Keratinocyte (primary cell): ENCODE results near the gene EGFL8. TPM values are rescaled to one million over a fixed set of nuclear protein-coding genes. Genes with fewer than 3 reads are reported as not detected.

Experiments used
- DNase-seq: peaks from one replicate; pipeline ENCODE4 v3.0.0-alpha.2; 2011; ENCODE audit warnings: low read depth, missing footprints, low spot score
- FAIRE-seq: peaks from 2 replicates; lab custom pipeline; 2011; peaks lifted over from hg19 to GRCh38; lab: Jason Lieb, UNC
- H2AFZ ChIP-seq: 2 replicates; pipeline ENCODE4 v1.6.0; 2012; ENCODE audit warnings: low read length, control low read depth, inconsistent platforms; ENCODE audit not compliant: control insufficient read depth
- H3K27ac ChIP-seq: 2 replicates; pipeline ENCODE4 v1.5.1; 2011; ENCODE audit warnings: low read length; ENCODE audit not compliant: control insufficient read depth, insufficient read depth
- H3K27me3 ChIP-seq: 3 replicates; pipeline ENCODE4 v1.6.0; 2011; ENCODE audit warnings: low read length; ENCODE audit not compliant: control insufficient read depth, insufficient read depth; ENCODE audit errors: extremely low read depth
- H3K36me3 ChIP-seq, 2 experiments: 2 replicates in 1 of 2; 3 replicates in 1 of 2; pipeline ENCODE4 v1.5.1; 2011; ENCODE audit warnings: low read length in 2 of 2, mild to moderate bottlenecking in 1 of 2; ENCODE audit not compliant: control insufficient read depth in 2 of 2, insufficient read depth in 2 of 2; ENCODE audit errors: extremely low read depth in 1 of 2
- H3K4me1 ChIP-seq: 3 replicates; pipeline ENCODE4 v1.5.1; 2011; ENCODE audit warnings: low read length; ENCODE audit not compliant: control insufficient read depth, insufficient read depth; ENCODE audit errors: extremely low read depth
- H3K4me2 ChIP-seq: 3 replicates; pipeline ENCODE4 v1.6.0; 2011; ENCODE audit warnings: low read depth, low read length; ENCODE audit not compliant: control insufficient read depth, insufficient read depth; ENCODE audit errors: extremely low read depth
- H3K4me3 ChIP-seq, 3 experiments: fragments of 200-600 bp in 1 of 3; sonication (generic) in 1 of 3; 2 replicates in 2 of 3; 3 replicates in 1 of 3; pipeline ENCODE4 v1.5.1; 2011 to 2016; ENCODE audit warnings: low read length in 3 of 3, mild to moderate bottlenecking in 3 of 3, control low read depth in 2 of 3, inconsistent platforms in 1 of 3, low read depth in 1 of 3, mixed read lengths in 1 of 3, mixed run types in 1 of 3, moderate library complexity in 1 of 3; ENCODE audit not compliant: control insufficient read depth in 2 of 3, insufficient read depth in 2 of 3; ENCODE audit errors: extremely low read depth in 1 of 3
- H3K79me2 ChIP-seq: 2 replicates; pipeline ENCODE4 v1.6.0; 2012; ENCODE audit warnings: low read length; ENCODE audit not compliant: control insufficient read depth, insufficient read depth
- H3K9ac ChIP-seq: 3 replicates; pipeline ENCODE4 v1.6.0; 2011; ENCODE audit warnings: low read length; ENCODE audit not compliant: control insufficient read depth, insufficient read depth; ENCODE audit errors: extremely low read depth
- H3K9me1 ChIP-seq: 3 replicates; pipeline ENCODE4 v1.6.0; 2011; ENCODE audit warnings: low read length; ENCODE audit not compliant: control insufficient read depth, insufficient read depth; ENCODE audit errors: extremely low read depth
- H3K9me3 ChIP-seq: 2 replicates; pipeline ENCODE4 v1.5.1; 2012; ENCODE audit warnings: low read depth, low read length; ENCODE audit not compliant: control insufficient read depth
- H4K20me1 ChIP-seq: 3 replicates; pipeline ENCODE4 v1.6.0; 2011; ENCODE audit warnings: low read length; ENCODE audit not compliant: control insufficient read depth, insufficient read depth; ENCODE audit errors: extremely low read depth
- CTCF ChIP-seq, 3 experiments: IDR thresholded peaks in 1 of 3; conservative IDR thresholded peaks in 1 of 3; optimal IDR thresholded peaks in 1 of 3; 2 replicates in 2 of 3; 3 replicates in 1 of 3; pipeline versions ENCODE3 to v1.5.1; 2011; ENCODE audit warnings: low read length in 3 of 3, mild to moderate bottlenecking in 3 of 3, moderate library complexity in 2 of 3, control low read depth in 1 of 3, inconsistent platforms in 1 of 3; ENCODE audit not compliant: insufficient read depth in 2 of 3; ENCODE audit errors: extremely low read depth in 1 of 3
- EZH2 ChIP-seq: IDR thresholded peaks from one replicate; pipeline ENCODE4 v1.6.1; 2012; ENCODE audit warnings: inconsistent platforms, mild to moderate bottlenecking, low read length, moderate library complexity
- dilution Hi-C: fragments of 300-500 bp; cut with MboI; formaldehyde crosslinking; loops from one replicate; pipeline ENCODE4 v1.7.0; 2020; ENCODE audit warnings: low sequenced_read_pairs; ENCODE audit not compliant: extremely low pct_ligation_motif_present
- polyA plus RNA-seq, 5 experiments: library from polyadenylated mRNA; depleted of rRNA in 3 of 5; stranded (reverse) in 3 of 5; stranded (forward) in 1 of 5; unstranded in 1 of 5; fragments of >200 nt; gene quantifications; 1 replicate in 1 of 5; 2 replicates in 3 of 5; 3 replicates in 1 of 5; pipeline versions ENCODE4 v1.2.1 to v1.2.3, GENCODE V29; 2011 to 2012; ENCODE audit warnings: missing spikeins in 2 of 5, low read depth in 1 of 5, low replicate concordance in 1 of 5

The EGFL8 gene
- polyA plus RNA-seq, 1 donor (not counting 4 experiments of a cell fraction or from before 2014, with no cell fraction given): 3.7 TPM

- dilution Hi-C loops: no loop called here
- Histone ChIP-seq H3K27me3 (no peaks in the 10 kb centered on the region), H3K4me2 (peak overlapping the region; percentile 96), H3K27ac (peak overlapping the region; percentile 51), H3K9me1 (no peaks in the 10 kb centered on the region), H3K4me1 (peaks cover 48% of the 10 kb centered on the region), H3K4me3 (peak overlapping the region; percentile 76 to 87 (median 86)), H3K79me2 (peaks cover 30% of the 10 kb centered on the region), H4K20me1 (no peaks in the 10 kb centered on the region), H2AFZ (no peak overlapping the region), H3K9me3 (no peaks in the 10 kb centered on the region), H3K9ac (peak overlapping the region; percentile 90), H3K36me3 (peaks cover 3 to 9% of the 10 kb centered on the region in 2 experiments)
- no peak for DNase-seq
- FAIRE-seq: no peak
- TF ChIP-seq EZH2: no peak
- no peak for TF ChIP-seq CTCF (optimal IDR thresholded peaks at IDR 0.05 in 1 of 3, IDR thresholded peaks at IDR 0.05 in 1 of 3, conservative IDR thresholded peaks at IDR 0.05 in 1 of 3; ENCODE audit: extremely low read depth in 1 of 3, insufficient read depth in 2 of 3, low read length in 3 of 3)
Observed at GRCh38 chr6:32175322-32175710, 10.9 kb downstream of the EGFL8 start.

- Histone ChIP-seq H3K36me3 (peaks cover 4 to 6% of the 10 kb centered on the region in 2 experiments), H4K20me1 (no peaks in the 10 kb centered on the region), H3K9me3 (no peaks in the 10 kb centered on the region), H3K4me3 (peak within 1 kb of the TSS; percentile 76 to 95 (median 87)), H3K4me2 (peak within 1 kb of the TSS; percentile 96), H3K9me1 (no peaks in the 10 kb centered on the region), H3K4me1 (peaks cover 48% of the 10 kb centered on the region), H3K79me2 (peaks cover 30% of the 10 kb centered on the region), H3K27me3 (no peaks in the 10 kb centered on the region), H3K9ac (peak within 1 kb of the TSS; percentile 90), H2AFZ (peak within 1 kb of the TSS; percentile 72), H3K27ac (peak within 1 kb of the TSS; percentile 97)
- TF ChIP-seq EZH2: no peak
- no peak for TF ChIP-seq CTCF (optimal IDR thresholded peaks at IDR 0.05 in 1 of 3, IDR thresholded peaks at IDR 0.05 in 1 of 3, conservative IDR thresholded peaks at IDR 0.05 in 1 of 3; ENCODE audit: extremely low read depth in 1 of 3, insufficient read depth in 2 of 3, low read length in 3 of 3)
- FAIRE-seq (no peak), DNase-seq (no peak)
- dilution Hi-C loops: no loop called here
Observed at GRCh38 chr6:32175711-32176475, 11.5 kb downstream of the EGFL8 start, which contains the start of gene AGPAT1. Gene AGPAT1, minus strand, starts transcription at chr6:32176084. Its CDS starts 4,588 bp downstream, at chr6:32171496.
